Measurements from ENCODE around the gene DCXR. TPM values are rescaled to one million over a fixed set of nuclear protein-coding genes. Genes with fewer than 3 reads are reported as not detected.

The DCXR gene
- polyA plus RNA-seq, 1 donor from 2014 or later = 88.3 TPM

- H3K36me3 Mint-ChIP-seq = no peaks in the 10 kb centered on the region
- no peak overlapping the region for H3K4me3 Mint-ChIP-seq
- no peaks in the 10 kb centered on the region for H3K9me3 Mint-ChIP-seq
- no peak overlapping the region for H3K27ac Mint-ChIP-seq
- H3K27me3 Mint-ChIP-seq = no peaks in the 10 kb centered on the region
- no peaks in the 10 kb centered on the region for H3K4me1 Mint-ChIP-seq
Measured at GRCh38 chr17:82000803-82001570, 36.5 kb downstream of the DCXR start.

GRCh38 chr17:81999976-82000802, 37.3 kb downstream of the DCXR start:
- no peaks in the 10 kb centered on the region for H3K4me1 Mint-ChIP-seq
- no peak overlapping the region for H3K4me3 Mint-ChIP-seq
- H3K27me3 Mint-ChIP-seq = no peaks in the 10 kb centered on the region
- H3K36me3 Mint-ChIP-seq = no peaks in the 10 kb centered on the region
- no peaks in the 10 kb centered on the region for H3K9me3 Mint-ChIP-seq
- H3K27ac Mint-ChIP-seq = no peak overlapping the region

GRCh38 chr17:81999587-81999975, 37.9 kb downstream of the DCXR start:
- Mint-ChIP-seq H3K27me3 (no peaks in the 10 kb centered on the region), H3K27ac (no peak overlapping the region), H3K36me3 (no peaks in the 10 kb centered on the region), H3K9me3 (no peaks in the 10 kb centered on the region), H3K4me1 (no peaks in the 10 kb centered on the region), H3K4me3 (no peak overlapping the region)

- no peak overlapping the region for H3K27ac Mint-ChIP-seq
Measured at GRCh38 chr17:81998691-81999438, 38.6 kb downstream of the DCXR start.

GRCh38 chr17:81998212-81998611, 39.3 kb downstream of the DCXR start:
- no peaks in the 10 kb centered on the region for H3K27me3 Mint-ChIP-seq
- H3K36me3 Mint-ChIP-seq = no peaks in the 10 kb centered on the region
- no peak overlapping the region for H3K27ac Mint-ChIP-seq
- no peaks in the 10 kb centered on the region for H3K4me1 Mint-ChIP-seq
- no peak overlapping the region for H3K4me3 Mint-ChIP-seq
- H3K9me3 Mint-ChIP-seq = no peaks in the 10 kb centered on the region

More at GRCh38 chr17:81998691-81999438, 38.6 kb downstream of the DCXR start:
- Mint-ChIP-seq H3K27me3 (no peaks in the 10 kb centered on the region), H3K4me3 (no peak overlapping the region), H3K4me1 (no peaks in the 10 kb centered on the region), H3K9me3 (no peaks in the 10 kb centered on the region), H3K36me3 (no peaks in the 10 kb centered on the region)

- Mint-ChIP-seq H3K4me3 (no peak overlapping the region), H3K27me3 (no peaks in the 10 kb centered on the region), H3K27ac (no peak overlapping the region), H3K9me3 (no peaks in the 10 kb centered on the region), H3K36me3 (no peaks in the 10 kb centered on the region), H3K4me1 (no peaks in the 10 kb centered on the region)
Measured at GRCh38 chr17:81996757-81997441, 40.6 kb downstream of the DCXR start.

GRCh38 chr17:81996232-81996756, 41.2 kb downstream of the DCXR start:
- H3K27ac Mint-ChIP-seq = no peak overlapping the region
- no peaks in the 10 kb centered on the region for H3K9me3 Mint-ChIP-seq
- no peak overlapping the region for H3K4me3 Mint-ChIP-seq
- no peaks in the 10 kb centered on the region for H3K36me3 Mint-ChIP-seq
- H3K27me3 Mint-ChIP-seq = no peaks in the 10 kb centered on the region
- H3K4me1 Mint-ChIP-seq = peaks cover 0 to under 1% (median 0%) of the 10 kb centered on the region in 3 donors

GRCh38 chr17:81995463-81996231, 41.9 kb downstream of the DCXR start:
- Mint-ChIP-seq H3K4me1 (peaks cover 0 to 3% (median 0%) of the 10 kb centered on the region in 3 donors), H3K9me3 (no peaks in the 10 kb centered on the region), H3K4me3 (no peak overlapping the region), H3K27ac (no peak overlapping the region), H3K36me3 (no peaks in the 10 kb centered on the region), H3K27me3 (no peaks in the 10 kb centered on the region)

GRCh38 chr17:81994593-81995462, 42.7 kb downstream of the DCXR start:
- Mint-ChIP-seq H3K27me3 (no peaks in the 10 kb centered on the region), H3K36me3 (no peaks in the 10 kb centered on the region), H3K4me1 (peaks cover 0 to 3% (median 0%) of the 10 kb centered on the region in 3 donors), H3K9me3 (no peaks in the 10 kb centered on the region), H3K27ac (no peak overlapping the region), H3K4me3 (no peak overlapping the region)

GRCh38 chr17:81993729-81994592, 43.5 kb downstream of the DCXR start:
- Mint-ChIP-seq H3K27me3 (no peaks in the 10 kb centered on the region), H3K4me1 (peaks cover 0 to 6% (median 0%) of the 10 kb centered on the region in 3 donors), H3K4me3 (no peak overlapping the region), H3K36me3 (no peaks in the 10 kb centered on the region), H3K9me3 (no peaks in the 10 kb centered on the region), H3K27ac (no peak overlapping the region)

GRCh38 chr17:81992306-81993102, 45.0 kb downstream of the DCXR start:
- no peak overlapping the region for H3K27ac Mint-ChIP-seq
- H3K4me1 Mint-ChIP-seq = peaks cover 0 to 7% (median 0%) of the 10 kb centered on the region in 3 donors
- no peaks in the 10 kb centered on the region for H3K27me3 Mint-ChIP-seq
- H3K4me3 Mint-ChIP-seq = no peak overlapping the region
- no peaks in the 10 kb centered on the region for H3K36me3 Mint-ChIP-seq
- H3K9me3 Mint-ChIP-seq = no peaks in the 10 kb centered on the region
